Kidney (tissue), 14 donors: Measurements from ENCODE around the gene PSMA6. TPM values are rescaled to one million over a fixed set of nuclear protein-coding genes. Genes with fewer than 3 reads are reported as not detected.
"Not testable (repeated sequence)": the region's sequence is repeated elsewhere in the genome, so short reads cannot be mapped to it uniquely, and the experiment has no call there.

Experiments
- DNase-seq, 5 donors: peaks; one replicate each; pipeline ENCODE4 v3.0.0-alpha.2; 2013 to 2020
- FAIRE-seq: peaks from 2 replicates; lab custom pipeline; 2012; peaks lifted over from hg19 to GRCh38; lab: Jason Lieb, UNC
- H3K27ac ChIP-seq, 2 donors: one replicate each; pipeline ENCODE4 v1.7.0; 2013; ENCODE audit warnings: low read depth in 2 of 2, low read length in 2 of 2, inconsistent platforms in 1 of 2
- H3K27me3 ChIP-seq: one replicate; pipeline ENCODE4 v1.7.1; 2013; ENCODE audit warnings: low read length, inconsistent platforms; ENCODE audit not compliant: control insufficient read depth, insufficient read depth
- H3K36me3 ChIP-seq, 3 donors: one replicate each; pipeline versions ENCODE4 v1.7.0 to v1.7.1; 2013; ENCODE audit warnings: low read length in 3 of 3, control low read depth in 1 of 3, inconsistent platforms in 1 of 3; ENCODE audit not compliant: insufficient read depth in 3 of 3, control insufficient read depth in 2 of 3
- H3K4me1 ChIP-seq, 3 donors: one replicate each; pipeline versions ENCODE4 v1.7.0 to v1.7.1; 2013; ENCODE audit warnings: low read length in 3 of 3, inconsistent platforms in 1 of 3, low read depth in 1 of 3; ENCODE audit not compliant: control insufficient read depth in 2 of 3, insufficient read depth in 2 of 3
- H3K4me3 ChIP-seq, 3 donors: one replicate each; pipeline versions ENCODE4 v1.7.0 to v1.8.1; 2013; ENCODE audit warnings: low read length in 3 of 3, control low read depth in 1 of 3, inconsistent platforms in 1 of 3
- H3K9ac ChIP-seq, 3 donors: one replicate each; pipeline versions ENCODE4 v1.7.0 to v1.7.1; 2013; ENCODE audit warnings: low read length in 3 of 3, control low read depth in 1 of 3, inconsistent platforms in 1 of 3
- H3K9me3 ChIP-seq, 3 donors: one replicate each; pipeline versions ENCODE4 v1.7.0 to v1.7.1; 2013; ENCODE audit warnings: low read length in 3 of 3, control low read depth in 1 of 3, inconsistent platforms in 1 of 3; ENCODE audit not compliant: control insufficient read depth in 2 of 3, insufficient read depth in 1 of 3
- intact Hi-C: fragments of 100-400 bp; cut with DNase I; formaldehyde crosslinking; loops from one replicate; pipeline ENCODE4 v1.11.1; 2022
- polyA plus RNA-seq: library from polyadenylated mRNA; stranded (reverse); fragments of 350-450 nt; fragmentation: Illumina TruSeq; extraction: RNeasy Lipid Tissue Mini Kit (QIAGEN cat#74804); gene quantifications from one replicate; pipeline ENCODE4 v1.2.3, GENCODE V29; 2014; ENCODE audit warnings: low read depth, low replicate concordance; ENCODE audit not compliant: insufficient read depth
- total RNA-seq: library from RNA; stranded (reverse); fragmentation: NEBNext Ultra II Directional; extraction: Animal tissue kit (Norgen Biotek cat#: 25700); gene quantifications from one replicate; pipeline ENCODE4 v1.2.1, GENCODE V29; 2021
- TF ChIP-seq, protein P1 (sequence below): IDR thresholded peaks from 3 replicates; pipeline ENCODE4 v1.5.1; 2012; ENCODE audit warnings: mild to moderate bottlenecking, moderate library complexity, borderline replicate concordance; ENCODE audit not compliant: insufficient read depth; ENCODE audit errors: extremely low read depth
- donor health status: control.
- donor health status: control.
- donor health status: control.
- donor health status: control.
- donor health status: control.
- donor health status: DM: yes; HTN: yes; CAD: no.
- donor health status: Normal renal cell carcinoma (clear cell type).

The PSMA6 gene
- total and polyA plus RNA-seq, 2 donors from 2014 or later: 127 to 174 TPM

DNA sequence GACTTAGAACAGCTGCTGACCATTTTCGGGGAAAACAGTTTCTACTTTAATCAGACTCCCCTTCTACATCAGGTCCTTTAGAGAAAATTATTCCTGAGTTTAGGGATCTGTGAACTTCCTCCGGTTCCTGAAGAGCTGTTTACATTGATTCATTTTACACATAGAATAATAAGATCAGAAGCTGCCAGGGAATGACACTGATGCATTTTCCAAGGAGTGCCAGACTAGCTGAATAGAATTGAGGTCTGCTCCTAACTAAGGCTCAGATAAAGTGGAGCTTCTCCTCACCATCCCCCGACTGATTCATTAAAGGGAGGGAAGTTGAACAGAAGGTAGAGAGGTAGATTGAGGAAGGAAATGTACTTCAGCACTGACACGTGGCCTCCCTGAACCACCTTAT lies 41.9 kb upstream of the PSMA6 start:
- intact Hi-C loops: no loop called here
- no peak for FAIRE-seq

DNA sequence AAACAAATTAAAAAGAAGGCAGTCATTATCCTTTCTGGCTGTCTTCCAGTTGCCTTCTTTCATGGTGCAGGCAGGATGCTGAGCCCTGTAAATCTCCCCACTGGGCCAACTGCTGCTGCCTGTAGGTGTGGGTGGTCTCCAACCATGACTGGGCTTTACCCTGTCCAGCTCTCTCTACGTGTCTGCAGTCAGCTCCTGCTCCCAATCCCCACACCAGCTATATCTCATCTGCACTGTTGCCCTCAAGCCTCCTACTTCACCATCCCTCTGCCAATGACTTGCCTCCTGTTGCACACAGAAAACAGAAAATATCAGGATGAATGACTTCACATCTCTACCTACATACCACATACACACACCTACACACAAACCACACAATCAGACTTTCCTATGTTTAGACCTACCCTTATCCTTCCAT lies 39.7 kb upstream of the PSMA6 start:
- no peak overlapping the region for H3K9ac ChIP-seq
- H3K9me3 ChIP-seq: no peaks in the 10 kb centered on the region
- no peaks in the 10 kb centered on the region for H3K36me3 ChIP-seq
- no peaks in the 10 kb centered on the region for H3K27me3 ChIP-seq
- H3K4me1 ChIP-seq: no peaks in the 10 kb centered on the region
- intact Hi-C loops: no loop called here
- TF ChIP-seq, protein P1, sequence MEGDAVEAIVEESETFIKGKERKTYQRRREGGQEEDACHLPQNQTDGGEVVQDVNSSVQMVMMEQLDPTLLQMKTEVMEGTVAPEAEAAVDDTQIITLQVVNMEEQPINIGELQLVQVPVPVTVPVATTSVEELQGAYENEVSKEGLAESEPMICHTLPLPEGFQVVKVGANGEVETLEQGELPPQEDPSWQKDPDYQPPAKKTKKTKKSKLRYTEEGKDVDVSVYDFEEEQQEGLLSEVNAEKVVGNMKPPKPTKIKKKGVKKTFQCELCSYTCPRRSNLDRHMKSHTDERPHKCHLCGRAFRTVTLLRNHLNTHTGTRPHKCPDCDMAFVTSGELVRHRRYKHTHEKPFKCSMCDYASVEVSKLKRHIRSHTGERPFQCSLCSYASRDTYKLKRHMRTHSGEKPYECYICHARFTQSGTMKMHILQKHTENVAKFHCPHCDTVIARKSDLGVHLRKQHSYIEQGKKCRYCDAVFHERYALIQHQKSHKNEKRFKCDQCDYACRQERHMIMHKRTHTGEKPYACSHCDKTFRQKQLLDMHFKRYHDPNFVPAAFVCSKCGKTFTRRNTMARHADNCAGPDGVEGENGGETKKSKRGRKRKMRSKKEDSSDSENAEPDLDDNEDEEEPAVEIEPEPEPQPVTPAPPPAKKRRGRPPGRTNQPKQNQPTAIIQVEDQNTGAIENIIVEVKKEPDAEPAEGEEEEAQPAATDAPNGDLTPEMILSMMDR: no peak
- no peak overlapping the region for H3K4me3 ChIP-seq
- DNase-seq: no peak
- H3K27ac ChIP-seq: no peak overlapping the region
- FAIRE-seq: no peak

More for the DNA sequence above, 41.9 kb upstream of the PSMA6 start:
- Histone ChIP-seq H3K27ac (no peak overlapping the region), H3K9ac (no peak overlapping the region), H3K36me3 (no peaks in the 10 kb centered on the region), H3K27me3 (no peaks in the 10 kb centered on the region), H3K4me1 (no peaks in the 10 kb centered on the region), H3K4me3 (no peak overlapping the region), H3K9me3 (no peaks in the 10 kb centered on the region)
- TF ChIP-seq, protein P1: no peak
- no peak for DNase-seq

DNA sequence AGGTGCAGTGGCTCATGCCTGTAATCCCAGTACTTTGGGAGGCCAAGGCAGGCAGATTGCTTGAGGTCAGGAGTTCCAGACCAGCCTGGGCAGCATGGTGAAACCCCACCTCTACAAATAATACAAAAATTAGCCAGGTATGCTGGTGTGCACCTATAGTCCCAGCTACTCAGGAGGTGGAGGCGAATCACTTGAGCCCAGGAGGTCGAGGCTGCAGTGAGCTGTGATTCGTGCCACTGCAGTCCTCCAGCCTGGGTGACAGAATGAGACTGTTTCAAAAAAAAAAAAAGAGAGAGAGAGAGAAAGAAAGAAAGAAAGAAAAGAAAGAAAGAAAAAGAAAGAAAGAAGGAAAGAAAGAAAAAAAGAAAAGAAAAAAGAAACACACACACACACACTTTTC lies 39.1 kb upstream of the PSMA6 start:
- H3K27me3 ChIP-seq, H3K9me3 ChIP-seq, H3K36me3 ChIP-seq, H3K4me1 ChIP-seq, H3K27ac ChIP-seq, H3K9ac ChIP-seq, H3K4me3 ChIP-seq, FAIRE-seq, intact Hi-C loops, DNase-seq: not testable (repeated sequence)

DNA sequence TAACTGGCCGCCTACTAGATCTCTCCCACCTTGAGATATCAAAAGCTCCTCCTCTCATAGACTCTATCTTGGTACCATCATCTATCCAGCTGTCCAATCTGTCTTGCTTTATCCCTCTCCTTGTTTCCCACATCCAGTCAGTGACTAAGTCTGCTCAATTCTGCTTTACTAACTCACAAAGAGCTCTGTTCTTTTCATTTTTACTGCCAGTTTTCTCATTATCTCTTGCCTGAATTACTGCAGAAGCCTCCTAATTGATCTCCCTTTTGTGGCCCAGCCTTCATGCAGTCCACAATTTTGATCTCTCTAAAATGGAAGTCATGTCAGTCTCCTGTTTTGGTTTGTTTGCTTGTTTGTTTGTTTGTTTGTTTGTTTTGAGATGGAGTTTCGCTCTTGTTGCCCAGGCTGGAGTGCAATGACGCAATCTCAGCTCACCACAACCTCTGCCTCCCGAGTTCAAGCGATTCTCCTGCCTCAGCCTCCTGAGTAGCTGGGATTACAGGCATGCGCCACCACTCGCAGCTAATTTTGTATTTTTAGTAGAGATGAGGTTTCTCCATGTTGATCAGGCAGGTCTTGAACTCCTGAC lies 38.1 kb upstream of the PSMA6 start:
- H3K9me3 ChIP-seq, H3K36me3 ChIP-seq, H3K27me3 ChIP-seq, H3K4me3 ChIP-seq, FAIRE-seq, DNase-seq, H3K4me1 ChIP-seq, intact Hi-C loops, H3K9ac ChIP-seq, H3K27ac ChIP-seq: not testable (repeated sequence)
